ENCODE data around the gene PIP5K1B.
A peak's percentile ranks its signal among the peaks of the same experiment; 100 is the strongest.

Gene PIP5K1B

GRCh38 chr9:68912561-68912960, 207.5 kb downstream of the PIP5K1B start:
- DNase-seq (ENCODE audit: low read depth), result no peak

DNA sequence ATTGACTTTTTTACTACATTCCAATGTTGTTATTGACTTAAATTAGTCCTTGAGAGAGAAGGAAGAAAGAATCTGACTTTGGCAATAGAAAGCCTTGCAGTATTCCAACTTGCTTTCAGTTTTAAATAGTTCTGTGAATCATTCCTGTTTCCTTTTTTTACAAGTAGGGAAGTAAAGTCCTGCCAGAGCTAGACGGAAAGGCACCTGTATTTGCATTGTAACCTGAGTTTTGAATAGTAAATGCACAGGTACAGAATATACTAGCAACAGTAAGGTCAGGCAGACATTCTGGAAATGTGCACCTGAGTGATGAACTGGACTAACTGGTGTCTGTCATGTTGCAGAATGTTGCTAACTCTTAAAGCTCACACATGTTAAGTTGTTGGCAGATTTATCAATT, 208.0 kb downstream of the PIP5K1B start:
- no peak for DNase-seq (ENCODE audit: low read depth)

- no peak for DNase-seq (ENCODE audit: low read depth)
Measured at GRCh38 chr9:68914751-68915150, 209.7 kb downstream of the PIP5K1B start.

DNA sequence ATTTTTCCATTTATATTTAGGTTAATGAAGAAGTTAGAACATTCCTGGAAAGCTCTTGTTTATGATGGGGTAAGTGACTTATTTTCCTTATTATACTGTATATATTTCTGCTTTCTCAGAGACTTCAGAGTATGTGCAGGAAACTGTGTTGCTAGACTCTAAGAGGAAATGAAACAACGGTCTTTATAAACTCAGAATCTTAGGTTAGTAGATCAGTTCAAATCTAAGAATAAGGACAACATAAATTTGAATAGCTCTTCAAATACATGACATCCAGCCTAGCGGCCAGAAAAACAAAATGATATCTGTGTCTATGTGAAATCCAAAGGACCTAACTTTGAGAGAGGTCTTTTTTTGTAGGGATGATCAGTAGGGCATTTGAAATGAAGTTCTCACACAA, 214.6 kb downstream of the PIP5K1B start:
- DNase-seq (ENCODE audit: low read depth), result no peak

DNA sequence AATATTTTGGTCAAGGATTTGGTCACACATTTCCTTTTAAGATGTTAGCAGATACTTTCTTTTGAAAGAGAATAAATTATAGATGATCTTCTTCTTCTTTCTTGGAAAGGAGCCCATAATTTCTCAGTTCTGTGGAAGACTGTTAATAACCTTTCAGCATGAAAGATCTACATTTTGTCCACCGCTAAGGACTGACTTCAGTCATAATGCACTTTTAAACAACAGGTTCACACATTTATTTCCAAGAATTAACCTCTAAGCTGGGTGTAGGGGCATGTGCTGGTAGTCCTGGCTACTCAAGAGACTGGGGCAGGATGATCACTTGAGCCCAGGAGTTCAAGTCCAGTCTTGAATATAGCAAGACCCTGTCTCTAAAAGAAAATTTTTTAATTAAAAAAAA, 215.9 kb downstream of the PIP5K1B start:
- no peak for DNase-seq (ENCODE audit: low read depth)

- DNase-seq (ENCODE audit: low read depth), result no peak
Measured at GRCh38 chr9:68923480-68923879, 218.4 kb downstream of the PIP5K1B start.

- DNase-seq (ENCODE audit: low read depth), result no peak
Measured at GRCh38 chr9:68925175-68925574, 220.1 kb downstream of the PIP5K1B start.

GRCh38 chr9:68927165-68927564, 222.1 kb downstream of the PIP5K1B start:
- no peak for DNase-seq (ENCODE audit: low read depth)

- no peak for DNase-seq (ENCODE audit: low read depth)
Measured at GRCh38 chr9:68931821-68932220, 226.8 kb downstream of the PIP5K1B start.

DNA sequence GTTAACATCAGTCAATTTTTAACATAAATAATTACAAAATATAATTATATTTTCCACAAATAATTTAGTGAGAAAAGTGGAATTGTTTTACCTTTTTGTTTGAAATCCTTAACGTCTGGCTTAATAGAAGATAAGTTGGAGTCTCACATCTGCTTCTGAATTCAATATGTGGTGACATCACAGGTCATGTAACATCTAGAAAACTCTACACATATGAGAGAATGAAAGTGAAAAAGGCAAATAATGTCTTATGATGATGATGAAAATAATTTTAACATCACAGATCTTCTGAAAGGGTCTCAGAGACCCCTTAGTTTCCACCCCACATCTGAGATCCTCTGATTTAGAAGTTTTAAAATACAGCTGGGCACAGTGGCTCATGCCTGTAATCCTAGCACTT, 227.4 kb downstream of the PIP5K1B start:
- DNase-seq (ENCODE audit: low read depth), result no peak

- DNase-seq (ENCODE audit: low read depth), result no peak
Measured at GRCh38 chr9:68933434-68934328, 228.6 kb downstream of the PIP5K1B start.

GRCh38 chr9:68934329-68934644, 229.2 kb downstream of the PIP5K1B start:
- DNase-seq (ENCODE audit: low read depth), result no peak

- DNase-seq (ENCODE audit: low read depth), result no peak
Measured at GRCh38 chr9:68940573-68940972, 235.5 kb downstream of the PIP5K1B start.

DNA sequence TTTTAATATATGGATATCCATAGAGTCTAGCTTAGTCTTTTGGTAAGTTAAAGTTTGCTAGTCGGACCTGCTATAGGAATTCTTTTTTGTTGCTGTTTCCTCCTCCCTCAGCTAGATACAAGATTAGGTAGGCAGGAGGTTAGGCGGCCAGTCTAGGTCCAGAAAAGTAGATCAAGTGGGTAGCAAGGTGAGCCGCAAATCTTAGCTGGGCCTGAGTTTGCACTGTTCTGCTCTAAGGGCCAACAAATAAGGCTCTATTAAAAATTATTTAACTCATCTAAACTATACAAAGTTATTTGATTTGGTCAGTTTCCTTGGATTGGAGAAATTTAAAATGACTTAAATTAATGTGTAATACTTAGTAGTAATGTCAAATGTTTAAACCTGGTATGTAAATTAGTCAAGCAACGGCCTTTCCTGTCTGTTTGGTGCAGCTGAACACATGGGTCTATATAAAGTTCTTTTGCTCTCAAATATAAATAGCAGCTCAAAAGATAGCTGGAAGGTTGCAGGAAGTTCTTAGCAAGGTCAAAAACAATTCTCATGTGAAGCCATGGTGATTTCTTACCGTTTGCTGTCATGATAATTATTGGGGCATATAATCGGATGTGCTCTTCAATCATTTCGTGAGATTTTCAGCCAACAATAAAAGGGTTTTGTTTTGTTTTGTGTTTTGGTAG, 236.9 kb downstream of the PIP5K1B start:
- no peak for DNase-seq (ENCODE audit: low read depth)

DNA sequence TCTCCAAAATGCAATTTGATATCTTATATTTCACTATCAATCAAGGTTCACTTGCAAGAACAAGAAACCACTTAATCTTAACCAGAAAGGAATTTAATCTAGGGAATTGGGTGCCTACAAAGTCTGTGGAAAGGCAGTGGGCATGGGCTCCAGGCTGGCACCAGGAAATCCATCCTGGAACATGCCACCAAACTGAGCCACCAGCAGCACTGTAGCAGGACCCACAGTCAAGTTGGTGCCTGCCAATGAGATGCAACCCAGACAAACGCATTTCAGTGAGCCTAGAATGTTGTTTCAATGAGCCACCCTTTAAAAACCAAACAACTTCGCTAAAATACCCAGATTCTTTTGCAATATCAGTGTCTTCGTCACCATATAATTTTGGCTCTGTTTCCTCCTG, 237.8 kb downstream of the PIP5K1B start:
- DNase-seq (ENCODE audit: low read depth), result no peak

GRCh38 chr9:68947015-68947414, 242.0 kb downstream of the PIP5K1B start:
- no peak for DNase-seq (ENCODE audit: low read depth)

DNA sequence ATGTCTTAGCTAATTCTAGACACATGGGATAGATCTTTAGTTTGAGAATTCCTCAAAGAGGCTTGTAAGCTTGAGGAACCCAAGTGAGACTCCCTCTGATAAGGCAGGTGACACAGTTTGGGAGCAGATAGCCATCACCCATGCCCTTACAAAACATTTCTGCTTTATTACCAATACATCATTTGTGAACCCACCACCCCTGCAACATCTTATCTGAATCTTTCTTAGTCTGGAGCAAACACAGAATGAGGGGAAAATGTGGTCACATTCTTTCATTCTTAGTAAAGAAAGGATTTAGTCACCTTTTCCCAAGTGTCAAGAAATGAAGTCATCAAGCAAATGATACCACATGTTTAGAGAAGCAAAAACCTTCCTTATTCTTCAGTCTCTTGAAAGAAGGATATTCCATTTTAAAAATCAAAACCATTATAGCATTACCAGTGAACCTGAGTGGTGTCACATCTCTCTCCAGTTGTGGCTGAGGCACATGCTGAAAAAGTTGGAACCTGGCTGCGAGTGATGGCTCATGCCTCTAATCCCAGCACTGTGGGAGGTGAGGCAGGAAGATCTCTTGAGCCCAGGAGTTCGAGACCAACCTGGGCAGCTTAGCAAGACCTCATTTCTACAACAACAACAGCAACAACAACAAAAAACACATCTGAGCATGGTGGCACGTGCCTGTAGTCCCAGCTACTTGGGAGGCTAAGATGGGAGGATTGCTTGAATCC, 243.0 kb downstream of the PIP5K1B start:
- peak; percentile 5 for DNase-seq (ENCODE audit: low read depth)

DNA sequence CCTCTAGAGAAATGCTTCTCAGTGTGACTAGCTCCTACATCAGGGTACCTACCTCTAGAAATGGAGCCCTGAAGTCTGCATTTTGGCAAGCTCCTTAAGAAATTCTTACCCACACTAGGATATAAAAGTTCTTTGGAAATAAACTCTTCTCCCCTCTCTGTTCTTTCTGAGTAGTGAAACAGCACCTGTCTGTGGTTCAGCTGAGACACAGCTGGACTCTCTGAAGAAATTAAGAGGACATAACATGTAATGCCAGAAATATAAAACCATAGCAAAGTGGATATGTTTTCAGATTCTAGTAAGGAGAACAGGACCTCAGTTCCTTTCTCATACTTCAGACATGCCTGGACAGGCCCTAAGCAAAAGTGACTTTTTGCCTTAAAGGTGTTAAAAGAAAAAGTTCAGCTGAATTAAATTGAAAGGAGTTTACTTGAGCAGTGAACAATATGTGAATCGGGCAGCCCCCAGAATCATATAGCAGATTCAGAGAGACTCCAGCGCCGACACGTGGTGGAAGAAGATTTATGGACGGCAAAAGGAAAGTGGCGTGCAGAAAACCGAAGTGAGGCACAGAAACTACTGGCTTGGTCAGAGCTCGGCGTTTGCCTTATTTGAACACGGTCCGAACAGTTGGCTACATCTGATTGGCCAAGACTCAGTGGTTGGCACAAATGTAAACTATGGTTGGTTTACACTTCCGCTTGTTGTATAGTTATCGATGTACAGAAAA, 244.4 kb downstream of the PIP5K1B start:
- no peak for DNase-seq (ENCODE audit: low read depth)

GRCh38 chr9:68950188-68950587, 245.1 kb downstream of the PIP5K1B start:
- no peak for DNase-seq (ENCODE audit: low read depth)

GRCh38 chr9:68950689-68951088, 245.6 kb downstream of the PIP5K1B start:
- no peak for DNase-seq (ENCODE audit: low read depth)

DNA sequence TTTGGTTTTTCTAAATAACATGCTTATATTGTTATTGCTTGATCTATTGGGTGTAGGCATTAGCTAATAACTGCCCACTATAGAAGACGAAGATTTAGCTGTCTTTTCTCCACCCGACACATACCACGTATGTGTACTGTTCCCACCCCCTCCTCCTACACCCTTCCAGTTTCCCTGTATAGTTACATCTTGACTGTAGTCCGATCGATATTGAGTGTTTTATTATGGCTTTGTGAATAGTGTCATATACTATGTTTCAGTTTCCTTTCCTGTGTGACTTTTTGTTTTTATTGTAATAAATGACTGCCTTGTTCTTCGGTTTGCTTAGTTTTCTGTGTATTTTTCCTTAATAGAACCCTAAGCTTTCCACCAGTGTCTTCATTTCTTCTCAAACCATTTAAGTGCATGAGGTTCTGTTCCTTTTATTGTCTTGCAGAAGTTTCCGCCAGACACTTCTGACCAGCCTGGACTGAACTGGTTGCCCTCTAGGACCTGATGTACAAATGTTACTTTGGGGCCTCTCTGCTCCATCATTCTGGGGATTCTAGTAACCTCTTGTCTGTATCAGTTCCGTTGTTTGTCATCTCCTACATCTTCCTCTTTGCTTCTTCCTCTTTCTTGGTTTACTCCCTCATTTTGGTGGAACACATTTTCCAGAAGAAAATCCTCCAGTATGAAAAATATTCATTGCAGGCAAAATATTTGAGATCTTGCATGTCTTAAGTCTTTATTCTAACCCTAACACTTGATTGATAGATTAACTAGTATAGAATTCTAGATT, 247.0 kb downstream of the PIP5K1B start:
- DNase-seq (ENCODE audit: low read depth), result no peak

- no peak for DNase-seq (ENCODE audit: low read depth)
Measured at GRCh38 chr9:68953771-68954170, 248.7 kb downstream of the PIP5K1B start.

Data from ELR (cell line).